GM12878 (cell line): Measurements from ENCODE around the gene CD3D. TPM values are rescaled to one million over a fixed set of nuclear protein-coding genes. Genes with fewer than 3 reads are reported as not detected.

ENCODE experiments used
- ATAC-seq: fragments of 200-7000 bp; cut with Tn5 transposase; 3 replicates; pipeline ENCODE4 v1.9.1; 2020; ENCODE audit warnings: mild to moderate bottlenecking, moderate library complexity
- BruUV-seq: library from RNA; stranded (reverse); fragments of 400-500 nt; replicated peaks from 2 replicates; lab custom pipeline; 2021; lab: Mats Ljungman, UMichigan
- CTCF ChIA-PET: fragments of 300-600 bp; sonication (Branson Sonifier 250); formaldehyde crosslinking; extraction: SDS; loops from one replicate; lab custom pipeline; 2021; ENCODE audit warnings: inconsistent platforms; lab: Yijun Ruan, JAX
- POLR2A ChIA-PET: fragments of 350-600 bp; formaldehyde crosslinking; extraction: SDS; loops from one replicate; lab custom pipeline; 2021; ENCODE audit warnings: inconsistent platforms; lab: Charles Lee
- RAD21 ChIA-PET: fragments of 300-600 bp; sonication (Branson Sonifier 250); formaldehyde crosslinking; loops from one replicate; lab custom pipeline; 2023; ENCODE audit warnings: antibody characterized with exemption; ENCODE audit not compliant: unreplicated experiment; lab: Charles Lee
- SMC1A ChIA-PET: fragments of 300-600 bp; sonication (Branson Sonifier 250); formaldehyde crosslinking; loops from one replicate; lab custom pipeline; 2023; ENCODE audit not compliant: unreplicated experiment, uncharacterized antibody; lab: Charles Lee
- DNase-seq: peaks from one replicate; pipeline ENCODE4 v3.0.0-alpha.2; 2011; ENCODE audit warnings: low read depth, low spot score
- FAIRE-seq: peaks from 3 replicates; lab custom pipeline; 2011; peaks lifted over from hg19 to GRCh38; lab: Jason Lieb, UNC
- H2AFZ ChIP-seq: 2 replicates; pipeline ENCODE4 v1.6.0; 2011; ENCODE audit warnings: low read depth, low read length, control low read depth; ENCODE audit not compliant: control insufficient read depth
- H3K27ac ChIP-seq: 2 replicates; pipeline ENCODE4 v1.5.1; 2011; ENCODE audit warnings: control low read depth; ENCODE audit not compliant: control insufficient read depth, insufficient read depth
- H3K27me3 ChIP-seq, 2 experiments: replicated peaks in 1 of 2; 2 replicates each; pipeline versions ENCODE4 v1.6.0 to v1.6.1; 2011; ENCODE audit warnings: low read length in 1 of 2; ENCODE audit not compliant: control insufficient read depth in 2 of 2, insufficient read depth in 2 of 2
- H3K36me3 ChIP-seq, 2 experiments: 2 replicates each; pipeline ENCODE4 v1.5.1; 2011; ENCODE audit warnings: low read length in 1 of 2; ENCODE audit not compliant: control insufficient read depth in 2 of 2, insufficient read depth in 2 of 2
- H3K4me1 ChIP-seq: 2 replicates; pipeline ENCODE4 v1.6.1; 2011; ENCODE audit warnings: mild to moderate bottlenecking, low read length, moderate library complexity, mixed read lengths; ENCODE audit not compliant: control insufficient read depth, insufficient read depth
- H3K4me2 ChIP-seq: 2 replicates; pipeline ENCODE4 v1.6.0; 2011; ENCODE audit warnings: control low read depth; ENCODE audit not compliant: control insufficient read depth, insufficient read depth
- H3K4me3 ChIP-seq: fragments of 200-600 bp; sonication (generic); 2 replicates; pipeline ENCODE4 v1.5.1; 2016
- H3K79me2 ChIP-seq: 2 replicates; pipeline ENCODE4 v1.6.0; 2011; ENCODE audit warnings: low read length; ENCODE audit not compliant: control insufficient read depth, insufficient read depth
- H3K9ac ChIP-seq: 2 replicates; pipeline ENCODE4 v1.8.0; 2011; ENCODE audit warnings: low read length, control low read depth, mixed read lengths; ENCODE audit not compliant: control insufficient read depth, insufficient read depth
- H3K9me3 ChIP-seq: replicated peaks from 3 replicates; pipeline ENCODE4 v1.5.1; 2011; ENCODE audit warnings: mild to moderate bottlenecking, low read length; ENCODE audit not compliant: control insufficient read depth, insufficient read depth
- H4K20me1 ChIP-seq: 2 replicates; pipeline ENCODE4 v1.6.0; 2011; ENCODE audit not compliant: control insufficient read depth, insufficient read depth
- KLF5 ChIP-seq: fragments of 450-650 bp; IDR thresholded peaks from 2 replicates; pipeline ENCODE4 v1.6.1; 2014; ENCODE audit warnings: mild to moderate bottlenecking; ENCODE audit not compliant: partially characterized antibody
- LARP7 ChIP-seq: fragments of 450-650 bp; IDR thresholded peaks from 2 replicates; pipeline ENCODE4 v1.6.1; 2017; ENCODE audit warnings: mild to moderate bottlenecking
- MTA3 ChIP-seq: IDR thresholded peaks from 2 replicates; pipeline ENCODE4 v1.6.1; 2012; ENCODE audit warnings: low read length, inconsistent platforms, borderline replicate concordance
- NKRF ChIP-seq: fragments of 450-650 bp; conservative IDR thresholded peaks from 2 replicates; pipeline ENCODE4 v1.6.1; 2017; ENCODE audit warnings: mild to moderate bottlenecking, moderate library complexity
- SKIL ChIP-seq: fragments of 450-650 bp; IDR thresholded peaks from 2 replicates; pipeline ENCODE4 v1.6.1; 2017; ENCODE audit warnings: mild to moderate bottlenecking, low read depth, inconsistent platforms; ENCODE audit not compliant: poor library complexity, severe bottlenecking
- SMAD5 ChIP-seq: IDR thresholded peaks from 2 replicates; pipeline ENCODE4 v1.6.1; 2016; ENCODE audit warnings: antibody characterized with exemption, low read depth
- SRF ChIP-seq, 2 experiments: IDR thresholded peaks; 2 replicates each; pipeline ENCODE4 v1.6.1; 2011; ENCODE audit warnings: low read depth in 2 of 2, low read length in 2 of 2, mild to moderate bottlenecking in 1 of 2, moderate library complexity in 1 of 2
- ZBTB11 ChIP-seq: fragments of 450-650 bp; formaldehyde crosslinking; IDR thresholded peaks from 2 replicates; pipeline ENCODE4 v1.5.0; 2022; ENCODE audit warnings: mild to moderate bottlenecking, missing genetic modification characterization
- whole genome bisulfite sequencing: methylation state at CpG from one replicate; pipeline ENCODE4 v1.1.6; 2016; ENCODE audit warnings: low lambda C conversion rate; ENCODE audit not compliant: insufficient replicate concordance, insufficient coverage; ENCODE audit errors: missing lambda C conversion rate; 5-methylcytosine and 5-hydroxymethylcytosine counted together
- in situ Hi-C: fragments of 300-500 bp; cut with MboI; formaldehyde crosslinking; loops from 9 replicates; pipeline ENCODE4 v1.14.3; 2018; ENCODE audit warnings: mixed read lengths
- intact Hi-C: fragments of 100-400 bp; cut with micrococcal nuclease; formaldehyde crosslinking; loops from one replicate; pipeline ENCODE4 v1.14.2; 2022; ENCODE audit not compliant: unreplicated experiment
- polyA plus RNA-seq, 11 experiments: library from polyadenylated mRNA; depleted of rRNA in 4 of 11; unstranded in 6 of 11; stranded (reverse) in 5 of 11; fragments of >200 nt; fragmentation: Nextera tagmentation in 4 of 11; fragmentation: Illumina TruSeq in 1 of 11; extraction: Ambion mirVana in 4 of 11; extraction: Trizol in 1 of 11; gene quantifications; 1 replicate in 1 of 11; 2 replicates in 10 of 11; pipeline versions ENCODE4 v1.2.1 to v1.2.3, GENCODE V29; 2011 to 2016; ENCODE audit warnings: inconsistent platforms in 2 of 11, missing spikeins in 2 of 11, low read depth in 1 of 11
- total RNA-seq, 4 experiments: library from RNA; depleted of rRNA in 3 of 4; stranded (reverse); fragments of >200 nt in 3 of 4; fragmentation: Illumina TruSeq in 1 of 4; extraction: Trizol in 1 of 4; gene quantifications; 2 replicates each; pipeline versions ENCODE4 v1.2.1 to v1.2.3, GENCODE V29; 2013 to 2021
- TF ChIP-seq, protein P1 (sequence below): IDR thresholded peaks from 2 replicates; pipeline ENCODE4 v1.6.1; 2012; ENCODE audit warnings: mild to moderate bottlenecking, low read depth, low read length
- TF ChIP-seq, protein P2 (sequence below): IDR thresholded peaks from 2 replicates; pipeline ENCODE4 v1.6.1; 2012; ENCODE audit warnings: low read length, inconsistent platforms

Gene CD3D
- total and polyA plus RNA-seq, 10 of the 15 experiments (the other 5 are each of a cell fraction or from before 2014, with no cell fraction given), result 0.13 to 0.69 (median 0.29) TPM; not detected in 6

DNA sequence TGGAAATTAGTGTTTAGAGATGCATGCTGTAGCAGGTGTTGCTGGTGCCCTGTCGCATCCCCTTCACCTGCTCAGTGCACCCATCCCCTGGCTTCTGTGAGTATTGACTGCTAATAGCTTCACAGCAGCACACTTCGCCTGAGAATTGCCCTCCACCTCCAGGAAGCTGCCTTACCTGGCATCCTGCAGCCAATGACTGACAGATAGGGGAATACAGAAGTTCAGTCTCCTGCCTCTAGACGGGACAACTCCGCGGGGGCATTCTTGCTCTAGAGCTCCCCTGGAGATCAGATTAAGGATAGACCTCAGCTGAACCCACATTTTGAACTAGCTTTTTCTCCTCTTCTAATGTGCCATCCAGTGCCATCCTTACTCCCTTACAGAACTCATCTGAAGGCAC, 47.3 kb downstream of the CD3D start:
- Histone ChIP-seq H3K4me1 (no peaks in the 10 kb centered on the region), H2AFZ (no peak overlapping the region), H3K79me2 (no peaks in the 10 kb centered on the region), H3K4me2 (no peak overlapping the region), H3K9me3 (no peaks in the 10 kb centered on the region), H3K9ac (no peak overlapping the region), H3K27ac (no peak overlapping the region), H4K20me1 (no peaks in the 10 kb centered on the region), H3K36me3 (no peaks in the 10 kb centered on the region), H3K27me3 (no peaks in the 10 kb centered on the region; a peak in 2 of 4 replicates), H3K4me3 (no peak overlapping the region)
- SMC1A ChIA-PET, result interaction anchor here (0.7 to 2.4 kb wide), 33 partner anchors 8 to 193 kb away, joined by 3 to 31 read pairs (median 4); partner anchors contain the start of genes CD3E and UBE4A
- ATAC-seq (no peak), FAIRE-seq (no peak), DNase-seq (no peak)
- POLR2A ChIA-PET, result interaction anchor here (1.0 to 1.1 kb wide), 2 partner anchors 11 to 20 kb away, joined by 3 read pairs; no protein-coding TSS in a partner anchor
- RAD21 ChIA-PET, result interaction anchor here (0.7 to 3.0 kb wide), 14 partner anchors 10 to 193 kb away, joined by 3 to 20 read pairs (median 4); partner anchors contain the start of genes MPZL3 and UBE4A
- BruUV-seq, result no TSS peak
- WGBS, result 58% methylated on average over 5 of the region's 5 CpGs
- CTCF ChIA-PET, result interaction anchor here (0.7 to 3.3 kb wide), 43 partner anchors 7 to 220 kb away, joined by 3 to 72 read pairs (median 5); partner anchors contain the start of genes CD3E and UBE4A
- intact Hi-C loops (loop anchor here (5.0 to 10.0 kb wide), 2 partner anchors 192 to 280 kb away; partner anchors contain the start of gene ARCN1), in situ Hi-C loops (no loop called here)
- TF ChIP-seq SKIL (no peak), SRF (IDR thresholded peaks at IDR 0.05; ENCODE audit: low read depth in 2 of 2, low read length in 2 of 2) (no peak), SMAD5 (no peak), MTA3 (no peak), NKRF (no peak), ZBTB11 (CRISPR knock-in tag) (no peak), LARP7 (no peak), KLF5 (no peak)
- TF ChIP-seq, protein P1, sequence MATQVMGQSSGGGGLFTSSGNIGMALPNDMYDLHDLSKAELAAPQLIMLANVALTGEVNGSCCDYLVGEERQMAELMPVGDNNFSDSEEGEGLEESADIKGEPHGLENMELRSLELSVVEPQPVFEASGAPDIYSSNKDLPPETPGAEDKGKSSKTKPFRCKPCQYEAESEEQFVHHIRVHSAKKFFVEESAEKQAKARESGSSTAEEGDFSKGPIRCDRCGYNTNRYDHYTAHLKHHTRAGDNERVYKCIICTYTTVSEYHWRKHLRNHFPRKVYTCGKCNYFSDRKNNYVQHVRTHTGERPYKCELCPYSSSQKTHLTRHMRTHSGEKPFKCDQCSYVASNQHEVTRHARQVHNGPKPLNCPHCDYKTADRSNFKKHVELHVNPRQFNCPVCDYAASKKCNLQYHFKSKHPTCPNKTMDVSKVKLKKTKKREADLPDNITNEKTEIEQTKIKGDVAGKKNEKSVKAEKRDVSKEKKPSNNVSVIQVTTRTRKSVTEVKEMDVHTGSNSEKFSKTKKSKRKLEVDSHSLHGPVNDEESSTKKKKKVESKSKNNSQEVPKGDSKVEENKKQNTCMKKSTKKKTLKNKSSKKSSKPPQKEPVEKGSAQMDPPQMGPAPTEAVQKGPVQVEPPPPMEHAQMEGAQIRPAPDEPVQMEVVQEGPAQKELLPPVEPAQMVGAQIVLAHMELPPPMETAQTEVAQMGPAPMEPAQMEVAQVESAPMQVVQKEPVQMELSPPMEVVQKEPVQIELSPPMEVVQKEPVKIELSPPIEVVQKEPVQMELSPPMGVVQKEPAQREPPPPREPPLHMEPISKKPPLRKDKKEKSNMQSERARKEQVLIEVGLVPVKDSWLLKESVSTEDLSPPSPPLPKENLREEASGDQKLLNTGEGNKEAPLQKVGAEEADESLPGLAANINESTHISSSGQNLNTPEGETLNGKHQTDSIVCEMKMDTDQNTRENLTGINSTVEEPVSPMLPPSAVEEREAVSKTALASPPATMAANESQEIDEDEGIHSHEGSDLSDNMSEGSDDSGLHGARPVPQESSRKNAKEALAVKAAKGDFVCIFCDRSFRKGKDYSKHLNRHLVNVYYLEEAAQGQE, result no peak
- TF ChIP-seq, protein P2, sequence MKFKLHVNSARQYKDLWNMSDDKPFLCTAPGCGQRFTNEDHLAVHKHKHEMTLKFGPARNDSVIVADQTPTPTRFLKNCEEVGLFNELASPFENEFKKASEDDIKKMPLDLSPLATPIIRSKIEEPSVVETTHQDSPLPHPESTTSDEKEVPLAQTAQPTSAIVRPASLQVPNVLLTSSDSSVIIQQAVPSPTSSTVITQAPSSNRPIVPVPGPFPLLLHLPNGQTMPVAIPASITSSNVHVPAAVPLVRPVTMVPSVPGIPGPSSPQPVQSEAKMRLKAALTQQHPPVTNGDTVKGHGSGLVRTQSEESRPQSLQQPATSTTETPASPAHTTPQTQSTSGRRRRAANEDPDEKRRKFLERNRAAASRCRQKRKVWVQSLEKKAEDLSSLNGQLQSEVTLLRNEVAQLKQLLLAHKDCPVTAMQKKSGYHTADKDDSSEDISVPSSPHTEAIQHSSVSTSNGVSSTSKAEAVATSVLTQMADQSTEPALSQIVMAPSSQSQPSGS, result no peak
